Lower leg skin (tissue), 4 donors: ENCODE results near the gene EIF4H. TPM values are rescaled to one million over a fixed set of nuclear protein-coding genes. Genes with fewer than 3 reads are reported as not detected.

ENCODE experiments used
- DNase-seq, 2 donors: peaks; one replicate each; pipeline ENCODE4 v3.0.0-alpha.2; 2019; ENCODE audit warnings: low spot score in 2 of 2
- H3K4me3 ChIP-seq: fragments of 200-600 bp; sonication (generic); 2 replicates; pipeline ENCODE4 v1.5.1; 2017; ENCODE audit warnings: mild to moderate bottlenecking, low read depth; ENCODE audit not compliant: poor library complexity, severe bottlenecking
- POLR2A ChIP-seq, 2 donors: fragments of 450-650 bp; IDR thresholded peaks; one replicate each; pipeline ENCODE4 v1.6.1; 2016 to 2017; ENCODE audit warnings: antibody characterized with exemption in 2 of 2, mild to moderate bottlenecking in 1 of 2, moderate library complexity in 1 of 2
- whole genome bisulfite sequencing, 2 donors: methylation state at CpG; one replicate each; pipeline ENCODE4 v1.1.5; 2018; 5-methylcytosine and 5-hydroxymethylcytosine counted together
- intact Hi-C: fragments of 100-400 bp; cut with DNase I; formaldehyde crosslinking; loops from one replicate; pipeline ENCODE4 v1.15.0; 2023; ENCODE audit warnings: low total_unique reads
- microRNA counts, 2 donors: library from miRNA; unstranded; fragments of <30 nt; microRNA quantifications; one replicate each; lab custom pipeline; 2016
- microRNA-seq, 2 donors: library from miRNA; unstranded; fragments of <30 nt; microRNA quantifications; one replicate each; pipeline ENCODE4, GENCODE V29; 2016; ENCODE audit warnings: borderline replicate concordance in 2 of 2, borderline number of aligned reads in 1 of 2
- total RNA-seq, 4 donors: library from RNA; depleted of rRNA; stranded (reverse); fragments of >200 nt; gene quantifications; one replicate each; pipeline ENCODE4 v1.1.0, GENCODE V29; 2016
- TF ChIP-seq, protein P1 (sequence below), 3 donors: fragments of 450-650 bp; IDR thresholded peaks; one replicate each; pipeline ENCODE4 v1.5.1; 2016; ENCODE audit warnings: antibody characterized with exemption in 3 of 3, mild to moderate bottlenecking in 3 of 3, moderate library complexity in 2 of 3

EIF4H gene
- total RNA-seq, 4 donors from 2014 or later: 259 to 321 (median 296) TPM

- intact Hi-C loops: no loop called here
Observed at GRCh38 chr7:74240482-74240881, 66.3 kb downstream of the EIF4H start.

GRCh38 chr7:74242122-74242443, 67.9 kb downstream of the EIF4H start:
- 84 to 92% methylated on average over 6 of the region's 6 CpGs for WGBS, 2 donors
- intact Hi-C loops: no loop called here
- no peak overlapping the region for H3K4me3 ChIP-seq
- no peak for DNase-seq
- no peak for TF ChIP-seq POLR2A (IDR thresholded peaks at IDR 0.05)
- TF ChIP-seq, protein P1, sequence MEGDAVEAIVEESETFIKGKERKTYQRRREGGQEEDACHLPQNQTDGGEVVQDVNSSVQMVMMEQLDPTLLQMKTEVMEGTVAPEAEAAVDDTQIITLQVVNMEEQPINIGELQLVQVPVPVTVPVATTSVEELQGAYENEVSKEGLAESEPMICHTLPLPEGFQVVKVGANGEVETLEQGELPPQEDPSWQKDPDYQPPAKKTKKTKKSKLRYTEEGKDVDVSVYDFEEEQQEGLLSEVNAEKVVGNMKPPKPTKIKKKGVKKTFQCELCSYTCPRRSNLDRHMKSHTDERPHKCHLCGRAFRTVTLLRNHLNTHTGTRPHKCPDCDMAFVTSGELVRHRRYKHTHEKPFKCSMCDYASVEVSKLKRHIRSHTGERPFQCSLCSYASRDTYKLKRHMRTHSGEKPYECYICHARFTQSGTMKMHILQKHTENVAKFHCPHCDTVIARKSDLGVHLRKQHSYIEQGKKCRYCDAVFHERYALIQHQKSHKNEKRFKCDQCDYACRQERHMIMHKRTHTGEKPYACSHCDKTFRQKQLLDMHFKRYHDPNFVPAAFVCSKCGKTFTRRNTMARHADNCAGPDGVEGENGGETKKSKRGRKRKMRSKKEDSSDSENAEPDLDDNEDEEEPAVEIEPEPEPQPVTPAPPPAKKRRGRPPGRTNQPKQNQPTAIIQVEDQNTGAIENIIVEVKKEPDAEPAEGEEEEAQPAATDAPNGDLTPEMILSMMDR (IDR thresholded peaks at IDR 0.05): no peak

More at GRCh38 chr7:74240482-74240881, 66.3 kb downstream of the EIF4H start:
- no peak for DNase-seq
- no peak for TF ChIP-seq POLR2A (IDR thresholded peaks at IDR 0.05)
- TF ChIP-seq, protein P1 (IDR thresholded peaks at IDR 0.05): no peak
- WGBS, 2 donors: 94 to 96% methylated on average over 4 of the region's 4 CpGs
- H3K4me3 ChIP-seq: no peak overlapping the region

- TF ChIP-seq, protein P1 (IDR thresholded peaks at IDR 0.05): no peak
- no peak for TF ChIP-seq POLR2A (IDR thresholded peaks at IDR 0.05)
- no peak overlapping the region for H3K4me3 ChIP-seq
- intact Hi-C loops: no loop called here
- WGBS, 2 donors: 79% methylated on average over 4 of the region's 4 CpGs
- DNase-seq: no peak
Observed at GRCh38 chr7:74246497-74246896, 72.3 kb downstream of the EIF4H start.

MicroRNA genes within 50 kb of the gene (microRNA counts, 767-probe panel; counts per million panel counts)
- microRNA hsa-miR-590-3p (lab: Ali Mortazavi, UCI): 0 to 358 counts per million in 2 donors
- 0 to 358 counts per million in 2 donors for microRNA hsa-miR-590-5p (lab: Ali Mortazavi, UCI)

Small RNA genes within 50 kb of the gene (microRNA-seq; reads per million reads assigned to microRNA genes)
- gene MIR590: 203 to 208 reads per million in 2 donors

Other genes with a start within 250 kb of the EIF4H start
- 10 to 100 TPM in 3 of 4 donors, 1 to 10 TPM in 1; 5.6 to 96.2 (median 32.4) TPM for gene ELN, start 146.2 kb upstream of the EIF4H start, total RNA-seq
- gene LIMK1, start 90.6 kb upstream of the EIF4H start, total RNA-seq: 10 to 100 TPM in 3 of 4 donors, 1 to 10 TPM in 1; 7.7 to 19.5 (median 14.6) TPM
- 1 to 10 TPM in 3 of 4 donors, under 1 TPM in 1; 0.88 to 2.4 (median 1.5) TPM for gene LAT2, start 35.6 kb downstream of the EIF4H start, total RNA-seq
- 10 to 100 TPM; 15.3 to 26.5 (median 23.9) TPM for gene RFC2, start 80.0 kb downstream of the EIF4H start, total RNA-seq
- 10 to 100 TPM; 29.1 to 60.2 (median 52.5) TPM for gene CLIP2, start 115.1 kb downstream of the EIF4H start, total RNA-seq